Mesodermal cell (in vitro differentiated cells): ENCODE measurements around the gene CA5A.
"Not testable (repeated sequence)": the region's sequence is repeated elsewhere in the genome, so short reads cannot be mapped to it uniquely, and the experiment has no call there.

Experiments used
- H3K27ac ChIP-seq: 2 replicates; pipeline ENCODE4 v1.7.0; 2013; ENCODE audit warnings: mild to moderate bottlenecking, low read depth, low read length, moderate library complexity; ENCODE audit not compliant: severe bottlenecking
- H3K36me3 ChIP-seq: 2 replicates; pipeline ENCODE4 v1.7.1; 2013; ENCODE audit warnings: mild to moderate bottlenecking, low read length, moderate library complexity; ENCODE audit not compliant: control insufficient read depth, insufficient read depth
- H3K4me1 ChIP-seq: one replicate; pipeline ENCODE4 v1.7.1; 2013; ENCODE audit warnings: mild to moderate bottlenecking, low read length; ENCODE audit not compliant: insufficient read depth, control insufficient read depth, poor library complexity, severe bottlenecking
- H3K4me3 ChIP-seq: 2 replicates; pipeline ENCODE4 v1.7.0; 2013; ENCODE audit warnings: low read length, control low read depth, mild to moderate bottlenecking; ENCODE audit not compliant: insufficient read depth, poor library complexity, severe bottlenecking; ENCODE audit errors: extremely low read depth
- H3K9me3 ChIP-seq: 2 replicates; pipeline ENCODE4 v1.7.1; 2013; ENCODE audit warnings: mild to moderate bottlenecking, low read length, moderate library complexity; ENCODE audit not compliant: control insufficient read depth
- WGBS, 2 experiments: methylation state at CpG; one replicate each; pipeline ENCODE4 v1.1.5; 2013; ENCODE audit warnings: missing lambda C conversion rate in 2 of 2; ENCODE audit not compliant: insufficient coverage in 2 of 2; 5-methylcytosine and 5-hydroxymethylcytosine counted together

CA5A gene

DNA sequence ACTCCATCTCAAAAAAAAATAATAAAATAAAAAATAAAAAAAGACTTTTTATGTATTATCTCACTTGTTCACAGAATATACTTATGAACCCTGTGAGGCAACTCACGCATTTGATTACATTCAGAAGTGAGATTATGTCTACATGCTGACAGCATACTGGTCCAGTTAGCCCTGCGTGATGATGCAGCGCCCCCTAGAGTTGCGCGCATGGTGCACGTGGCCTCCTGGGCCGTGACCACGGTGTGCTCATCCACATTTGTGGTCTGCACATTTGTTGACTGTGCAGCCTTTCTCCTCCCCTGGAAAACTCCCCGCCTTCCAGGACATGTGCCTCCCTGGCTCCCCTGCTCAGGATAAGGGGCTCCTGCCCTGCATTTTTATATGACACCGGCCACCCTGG is 46.6 kb downstream of the CA5A start:
- not testable (repeated sequence) for H3K36me3 ChIP-seq, H3K27ac ChIP-seq, H3K4me1 ChIP-seq, H3K4me3 ChIP-seq, H3K9me3 ChIP-seq
- WGBS, 2 experiments: 93 to 95% methylated on average over 8 to 9 of the region's 10 CpGs

DNA sequence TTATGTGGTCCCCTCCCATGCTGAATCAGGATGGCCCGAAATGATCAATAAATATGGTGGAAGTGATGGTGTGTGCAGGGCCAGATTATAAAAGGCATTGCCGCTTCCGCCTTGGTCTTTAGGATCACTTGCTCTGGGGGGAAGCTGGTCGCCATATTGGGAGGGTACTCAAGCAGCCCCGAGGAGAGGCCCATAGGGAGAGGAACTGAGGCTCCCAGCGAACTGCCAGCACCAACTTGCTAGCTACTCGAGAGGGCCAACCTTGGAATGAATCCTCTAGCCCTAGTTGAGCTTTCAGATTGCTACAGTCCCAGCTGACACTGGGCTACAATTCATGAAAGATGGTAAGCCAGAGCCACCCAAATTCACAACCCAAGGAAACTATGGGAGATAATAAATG is 48.0 kb downstream of the CA5A start:
- H3K4me3 ChIP-seq, H3K9me3 ChIP-seq, H3K4me1 ChIP-seq, H3K36me3 ChIP-seq, H3K27ac ChIP-seq: not testable (repeated sequence)
- WGBS, 2 experiments: 85 to 91% methylated on average over 7 of the region's 7 CpGs

DNA sequence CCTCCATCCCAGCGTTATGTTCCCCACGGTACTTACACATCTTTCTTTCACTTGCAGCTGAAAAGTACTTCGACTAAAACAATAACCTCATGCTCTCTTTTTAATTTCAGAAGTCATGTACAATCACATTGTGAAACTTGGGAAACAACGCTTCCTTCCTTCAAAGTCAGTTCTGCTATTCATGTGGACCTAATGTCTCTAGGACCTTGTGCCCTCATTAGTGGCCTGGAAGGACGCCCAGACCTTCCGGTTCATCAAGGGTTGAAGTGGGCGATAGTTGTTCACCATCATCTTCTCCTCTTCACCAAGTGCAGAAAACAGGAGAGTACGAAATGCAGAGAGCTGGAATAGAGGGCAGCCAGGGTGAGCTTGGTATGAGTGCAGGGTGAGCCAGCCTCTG is 48.4 kb downstream of the CA5A start:
- H3K4me3 ChIP-seq, H3K4me1 ChIP-seq, H3K9me3 ChIP-seq, H3K36me3 ChIP-seq, H3K27ac ChIP-seq: not testable (repeated sequence)
- 86 to 89% methylated on average over 4 of the region's 8 CpGs for WGBS, 2 experiments

DNA sequence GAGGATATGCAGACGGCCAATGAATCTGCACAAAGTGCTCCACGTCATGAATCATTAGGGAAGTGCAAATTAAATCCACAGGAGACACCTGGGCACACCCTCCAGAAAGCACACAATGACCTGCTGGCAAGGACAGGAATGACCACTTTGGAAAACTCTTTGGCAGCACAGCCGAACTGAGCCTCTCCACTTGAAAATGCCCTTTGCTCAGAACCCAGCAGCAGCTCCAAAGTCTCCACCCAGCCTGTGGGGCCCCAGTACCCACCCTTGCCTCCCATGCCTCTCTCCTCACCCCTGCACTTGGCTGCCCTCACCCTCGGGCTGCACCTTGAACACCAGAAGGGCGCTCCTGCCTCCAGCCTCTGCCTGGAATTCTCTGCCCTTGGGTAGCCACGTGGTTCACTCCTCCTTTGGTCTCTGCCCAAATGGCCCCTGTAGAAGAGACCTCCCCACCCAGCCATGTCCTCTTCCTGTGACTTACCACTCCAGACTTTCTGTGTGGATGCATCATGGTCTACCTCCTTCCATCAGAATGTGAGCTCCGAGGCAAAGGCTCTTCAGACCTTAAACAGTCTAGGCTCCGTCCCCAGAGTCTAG is 50.9 kb downstream of the CA5A start:
- 76 to 89% methylated on average over 4 to 6 of the region's 8 CpGs for WGBS, 2 experiments
- not testable (repeated sequence) for H3K27ac ChIP-seq, H3K36me3 ChIP-seq, H3K4me1 ChIP-seq, H3K9me3 ChIP-seq, H3K4me3 ChIP-seq

DNA sequence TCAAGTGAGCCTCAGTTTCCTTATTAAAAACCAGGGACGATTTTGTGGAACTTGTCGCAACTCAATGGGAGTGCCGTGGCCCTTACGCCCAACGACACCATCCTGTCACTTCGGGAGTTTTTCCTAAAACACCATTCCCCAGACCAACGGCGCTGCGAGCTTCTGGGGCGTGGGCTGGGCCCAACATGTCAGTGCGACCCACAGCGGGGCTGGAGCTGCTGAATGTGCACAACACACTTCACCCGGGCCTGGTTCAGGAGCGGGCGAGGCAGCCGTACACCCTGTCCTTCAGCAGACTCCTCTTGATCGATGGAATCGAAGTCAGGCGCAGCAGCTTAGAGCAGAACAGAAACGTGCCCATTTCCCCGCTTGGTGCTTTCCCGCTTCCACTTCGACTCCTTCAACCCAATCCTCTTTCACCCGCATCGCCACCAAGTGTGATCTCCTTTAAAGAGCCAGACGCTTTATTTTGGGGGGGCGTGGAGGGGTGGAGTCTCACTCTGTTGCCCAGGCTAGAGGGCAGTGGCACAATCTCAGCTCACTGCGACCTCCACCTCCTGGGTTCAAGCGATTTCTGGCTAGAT is 53.8 kb downstream of the CA5A start:
- H3K9me3 ChIP-seq: no peaks in the 10 kb centered on the region
- H3K4me3 ChIP-seq: no peak overlapping the region
- H3K4me1 ChIP-seq: no peaks in the 10 kb centered on the region
- WGBS, 2 experiments: 94 to 96% methylated on average over 22 to 25 of the region's 29 CpGs
- H3K27ac ChIP-seq: no peak overlapping the region
- no peaks in the 10 kb centered on the region for H3K36me3 ChIP-seq

DNA sequence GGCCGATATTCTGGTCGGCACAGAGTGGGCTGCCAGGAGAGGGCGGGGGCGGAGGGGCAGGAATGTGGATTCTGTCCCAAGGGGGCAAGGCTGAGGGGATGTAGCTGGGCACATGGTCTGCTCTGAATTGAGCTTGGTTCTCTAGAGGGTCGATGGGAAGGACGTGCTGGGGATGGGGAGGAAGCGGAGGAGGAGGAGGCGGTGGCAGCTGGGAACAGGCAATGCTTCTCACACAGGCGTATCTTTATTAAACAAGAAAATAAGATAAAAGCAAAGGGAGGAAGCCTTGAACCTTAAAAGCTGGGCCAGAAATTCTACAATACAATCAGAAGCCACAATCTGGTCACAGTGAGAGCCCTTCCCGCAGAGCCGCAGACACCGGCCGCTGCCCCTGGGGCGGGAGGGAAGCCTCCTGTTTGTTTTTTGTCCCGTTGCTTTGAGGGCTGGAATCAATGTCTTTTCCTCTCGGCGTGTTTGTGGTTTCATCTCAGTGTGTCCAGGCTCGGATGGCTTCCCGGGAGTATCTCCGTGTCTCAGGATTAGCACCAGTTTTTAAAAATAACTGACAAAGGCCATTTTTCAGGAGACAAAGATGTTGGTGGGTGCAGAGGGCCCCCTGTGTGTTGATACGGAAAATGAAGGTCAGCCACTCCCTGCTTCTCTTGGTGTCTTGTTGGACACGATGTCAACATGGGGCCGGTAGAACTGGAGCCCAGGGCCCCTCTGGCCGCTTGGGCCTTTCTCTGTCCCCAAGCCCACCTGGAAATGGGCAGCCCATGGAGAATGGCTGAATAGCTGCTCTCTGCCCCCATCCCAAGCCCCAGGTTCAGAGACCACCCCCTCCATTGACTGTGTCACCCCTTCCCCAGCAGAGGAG is 54.8 kb downstream of the CA5A start:
- H3K36me3 ChIP-seq: no peaks in the 10 kb centered on the region
- H3K27ac ChIP-seq: no peak overlapping the region
- no peaks in the 10 kb centered on the region for H3K4me1 ChIP-seq
- WGBS, 2 experiments: 54 to 63% methylated on average over 13 to 15 of the region's 24 CpGs
- no peak overlapping the region for H3K4me3 ChIP-seq
- H3K9me3 ChIP-seq: no peaks in the 10 kb centered on the region

DNA sequence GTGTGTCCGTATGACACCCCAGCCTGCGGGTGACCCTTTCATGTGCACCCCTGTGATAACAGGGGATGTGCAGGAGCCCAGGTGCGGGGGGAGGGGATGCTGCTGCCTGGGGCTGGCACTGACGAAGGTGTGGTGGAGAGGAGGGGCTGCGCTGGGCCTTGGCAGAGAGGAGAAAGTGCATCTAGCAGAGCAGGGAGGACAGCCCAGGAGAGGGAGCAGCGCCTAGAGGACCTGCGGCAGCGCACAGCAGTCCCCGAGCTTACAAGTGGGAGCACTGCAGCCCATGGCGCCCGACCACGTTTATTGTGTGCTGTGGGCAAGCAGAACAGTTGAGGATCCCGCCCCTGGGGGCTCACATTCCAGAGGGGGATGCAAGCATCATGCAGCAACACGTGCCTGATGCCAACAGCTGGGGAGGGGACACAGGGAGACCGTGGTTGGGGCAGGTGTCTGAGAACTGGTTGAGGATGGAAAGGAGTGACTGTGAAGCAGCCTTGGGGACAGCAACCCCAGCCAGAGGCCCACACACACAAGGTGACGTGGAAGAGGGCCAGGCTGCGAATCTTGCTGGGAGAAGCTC is 56.1 kb downstream of the CA5A start:
- Histone ChIP-seq H3K9me3 (no peaks in the 10 kb centered on the region), H3K27ac (no peak overlapping the region), H3K36me3 (no peaks in the 10 kb centered on the region), H3K4me1 (peaks cover 2% of the 10 kb centered on the region), H3K4me3 (no peak overlapping the region)
- WGBS, 2 experiments: 78 to 83% methylated on average over 14 to 16 of the region's 17 CpGs

DNA sequence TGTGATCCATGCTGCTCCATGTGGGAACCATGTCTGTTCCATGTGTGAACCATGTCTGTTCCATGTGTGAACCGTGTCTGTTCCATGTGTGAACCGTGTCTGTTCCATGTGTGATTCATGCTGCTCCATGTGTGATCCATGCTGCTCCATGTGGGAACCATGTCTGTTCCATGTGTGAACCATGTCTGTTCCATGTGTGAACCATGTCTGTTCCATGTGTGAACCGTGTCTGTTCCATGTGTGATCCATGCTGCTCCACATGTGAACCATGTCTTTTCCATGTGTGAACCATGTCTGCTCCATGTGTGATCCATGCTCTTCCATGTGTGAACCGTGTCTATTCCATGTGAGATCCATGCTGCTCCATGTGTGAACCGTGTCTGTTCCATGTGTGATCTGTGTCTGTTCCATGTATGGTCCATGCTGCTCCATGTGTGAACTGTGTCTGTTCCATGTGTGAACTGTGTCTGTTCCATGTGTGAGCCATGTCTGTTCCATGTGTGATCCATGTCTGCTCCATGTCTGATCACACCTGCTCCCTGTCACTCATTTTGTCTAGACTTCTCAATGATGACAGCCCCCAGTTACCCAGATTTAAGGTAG is 56.8 kb downstream of the CA5A start:
- WGBS, 2 experiments: 93% methylated on average over 5 of the region's 5 CpGs
- H3K4me3 ChIP-seq, H3K27ac ChIP-seq, H3K36me3 ChIP-seq, H3K4me1 ChIP-seq, H3K9me3 ChIP-seq: not testable (repeated sequence)

DNA sequence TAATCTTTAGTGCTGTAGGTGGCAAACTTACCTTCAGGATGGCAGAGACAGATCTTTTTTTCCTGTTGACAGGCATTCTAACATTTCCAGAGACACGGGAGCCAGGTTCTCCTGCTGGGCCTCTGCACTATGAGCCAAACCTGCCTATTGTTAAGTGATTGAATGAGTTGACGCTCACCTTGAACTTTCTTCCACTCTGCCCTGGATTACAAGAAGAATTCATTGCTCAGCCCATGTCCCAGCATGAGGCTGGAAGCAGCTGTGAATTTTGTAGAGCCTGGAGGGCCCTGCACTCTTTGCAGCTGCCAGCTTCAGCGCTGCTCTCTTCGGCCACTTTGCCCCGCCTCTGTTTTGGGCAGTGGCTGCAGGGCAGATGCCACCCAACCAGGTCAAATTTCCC is 57.6 kb downstream of the CA5A start:
- Histone ChIP-seq H3K4me1 (peaks cover 8% of the 10 kb centered on the region), H3K36me3 (no peaks in the 10 kb centered on the region), H3K9me3 (no peaks in the 10 kb centered on the region), H3K27ac (no peak overlapping the region), H3K4me3 (no peak overlapping the region)
- 46 to 68% methylated on average over 3 to 5 of the region's 5 CpGs for WGBS, 2 experiments

DNA sequence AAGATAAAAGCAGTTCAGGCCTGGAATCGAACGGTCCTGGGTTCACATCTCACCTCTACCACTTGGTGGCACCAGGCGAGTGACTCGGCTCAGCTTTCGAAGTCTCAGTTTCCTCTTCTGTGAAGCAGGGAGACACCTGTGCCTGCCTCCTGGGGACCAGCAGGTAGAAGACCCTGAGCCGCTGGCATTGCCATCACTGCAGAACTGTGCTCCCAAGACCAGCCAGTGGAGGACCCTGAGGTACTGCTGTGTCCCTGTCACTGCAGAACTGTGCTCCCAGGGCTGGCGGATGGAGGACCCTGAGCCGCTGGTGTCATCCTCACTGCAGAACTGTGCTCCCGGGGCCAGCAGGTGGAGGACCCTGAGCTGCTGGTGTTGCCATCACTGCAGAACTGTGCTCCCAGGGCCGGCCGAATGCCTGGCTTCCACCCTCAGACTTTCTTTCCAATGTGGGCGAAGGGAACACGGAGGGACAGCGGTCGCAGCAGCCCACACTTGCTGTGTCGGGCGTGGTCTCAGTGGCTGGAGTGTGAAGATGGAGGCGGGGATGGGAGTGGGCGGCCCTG is 58.3 kb downstream of the CA5A start:
- no peak overlapping the region for H3K4me3 ChIP-seq
- H3K9me3 ChIP-seq: no peaks in the 10 kb centered on the region
- peaks cover 8% of the 10 kb centered on the region for H3K4me1 ChIP-seq
- H3K36me3 ChIP-seq: no peaks in the 10 kb centered on the region
- no peak overlapping the region for H3K27ac ChIP-seq
- 82 to 94% methylated on average over 15 to 17 of the region's 19 CpGs for WGBS, 2 experiments
